GM18873 (cell line): ENCODE results near the gene AFDN.

Source experiments
- ATAC-seq: cut with Tn5 transposase; IDR thresholded peaks from one replicate; pipeline ENCODE4 v1.9.1; 2021; ENCODE audit warnings: mild to moderate bottlenecking, moderate library complexity, moderate number of reproducible peaks; ENCODE audit not compliant: unreplicated experiment, low FRiP score

The AFDN gene

GRCh38 chr6:167817016-167817415, 9.7 kb upstream of the AFDN start:
- ATAC-seq: no peak

DNA sequence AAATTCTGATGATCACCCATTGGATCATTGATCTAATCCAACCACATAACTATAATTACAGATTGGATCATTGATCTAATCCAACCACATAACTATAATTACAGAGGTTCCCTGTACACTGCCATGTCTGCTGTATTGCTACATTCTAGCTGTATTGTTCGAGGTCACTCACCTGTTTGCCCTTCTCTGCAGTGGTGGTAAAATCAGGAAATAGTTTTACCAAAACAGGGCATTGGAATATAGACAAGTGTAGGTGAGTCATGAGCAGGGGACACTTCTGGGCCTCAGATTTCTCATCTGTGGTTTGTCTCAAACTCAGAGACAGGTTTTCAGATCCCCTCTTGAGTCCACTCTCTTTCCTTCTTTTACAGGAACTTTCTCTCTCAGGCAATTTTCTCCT, 9.0 kb upstream of the AFDN start:
- no peak for ATAC-seq

GRCh38 chr6:167819576-167819975, 7.1 kb upstream of the AFDN start:
- no peak for ATAC-seq

DNA sequence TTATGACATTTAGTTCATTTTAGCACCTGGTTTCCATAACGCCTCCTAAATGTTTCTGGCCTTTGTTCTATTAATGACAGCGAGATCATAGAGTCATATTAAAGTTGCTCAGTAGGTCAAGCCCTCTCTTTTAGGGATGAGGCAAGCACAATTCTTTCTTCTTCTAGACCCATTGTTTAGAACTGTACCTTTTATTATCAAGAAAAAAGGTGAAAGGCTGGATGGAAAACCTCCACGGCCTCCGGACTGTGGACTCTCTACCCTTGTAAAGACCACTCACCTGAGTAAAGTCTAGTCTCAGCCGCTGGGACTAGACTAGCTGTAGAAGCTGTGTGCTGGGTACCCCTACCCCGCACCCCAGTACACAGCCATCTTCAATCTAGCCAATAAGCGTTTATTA, 6.0 kb upstream of the AFDN start:
- ATAC-seq: no peak

- no peak for ATAC-seq
Observed at GRCh38 chr6:167824591-167825331, 1.9 kb upstream of the AFDN start.

DNA sequence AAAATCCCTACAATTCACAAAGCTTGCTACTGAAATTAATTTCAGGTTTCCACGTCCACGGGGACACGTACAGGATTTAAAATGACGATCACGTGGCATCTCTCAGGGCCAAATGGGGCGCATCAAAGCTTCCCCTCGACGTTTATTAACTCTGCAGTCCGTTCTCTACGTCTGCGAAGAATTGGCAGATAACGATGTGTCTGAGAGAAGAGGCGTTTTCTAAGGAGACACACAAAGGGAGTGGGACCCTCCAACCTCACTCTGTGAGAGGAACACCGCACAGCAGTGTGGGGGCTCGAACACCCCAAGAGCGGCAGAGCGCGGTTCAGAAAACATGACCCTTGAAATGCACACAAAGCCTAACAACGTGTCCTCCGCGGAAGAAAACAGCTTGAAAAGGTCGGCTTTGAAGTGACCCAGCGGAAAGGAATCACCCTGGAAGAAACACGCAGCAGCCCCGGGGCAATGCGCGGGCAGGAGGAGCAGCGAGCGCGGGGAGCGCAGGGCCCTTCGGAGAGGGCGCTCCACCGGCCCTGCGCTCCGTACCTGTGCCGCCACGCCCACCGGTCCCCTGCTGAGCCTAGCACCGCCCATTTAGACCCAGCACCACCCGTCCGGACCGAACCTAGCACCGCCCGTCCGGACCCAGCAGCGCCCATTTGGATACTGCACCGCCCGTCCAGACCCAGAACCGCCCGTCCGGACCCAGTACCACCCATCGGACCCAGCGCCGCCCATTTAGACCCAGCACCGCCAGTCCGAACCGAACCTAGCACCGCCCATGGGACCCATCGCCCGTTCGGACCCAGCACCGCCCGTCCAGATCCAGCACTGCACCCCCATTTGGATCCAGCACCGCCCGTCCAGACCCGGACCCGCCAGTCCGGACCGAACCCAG, 1.1 kb upstream of the AFDN start:
- no peak for ATAC-seq

DNA sequence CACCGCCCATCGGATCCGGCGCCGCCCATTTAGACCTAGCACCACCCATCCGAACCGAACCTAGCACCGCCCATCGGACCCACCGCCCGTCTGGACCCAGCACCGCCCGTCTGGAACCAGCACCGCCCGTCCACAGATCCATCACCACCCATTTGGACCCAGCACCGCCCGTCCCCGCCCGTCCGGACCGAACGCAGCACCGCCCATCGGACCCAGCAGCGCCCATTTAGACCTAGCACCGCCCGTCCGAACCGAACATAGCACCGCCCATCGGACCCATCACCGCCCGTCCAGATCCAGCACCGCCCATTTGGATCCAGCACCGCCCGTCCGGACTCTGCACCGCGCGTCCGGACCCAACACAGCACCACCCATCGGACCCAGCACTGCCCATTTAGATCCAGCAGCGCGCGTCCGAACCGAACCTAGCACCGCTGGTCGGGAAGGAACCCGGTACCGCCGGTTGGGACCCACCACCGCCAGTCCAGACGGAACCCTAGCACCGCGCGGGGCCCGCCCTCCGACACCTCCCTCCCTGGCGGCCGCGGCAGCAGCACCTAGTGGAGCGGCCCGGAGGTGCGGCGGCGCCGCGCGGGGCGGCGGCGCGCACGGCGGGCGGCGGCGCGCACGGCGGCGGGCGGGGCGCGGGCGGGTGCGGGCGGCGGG, 348 bp upstream of the AFDN start:
- peak; percentile 54 for ATAC-seq

DNA sequence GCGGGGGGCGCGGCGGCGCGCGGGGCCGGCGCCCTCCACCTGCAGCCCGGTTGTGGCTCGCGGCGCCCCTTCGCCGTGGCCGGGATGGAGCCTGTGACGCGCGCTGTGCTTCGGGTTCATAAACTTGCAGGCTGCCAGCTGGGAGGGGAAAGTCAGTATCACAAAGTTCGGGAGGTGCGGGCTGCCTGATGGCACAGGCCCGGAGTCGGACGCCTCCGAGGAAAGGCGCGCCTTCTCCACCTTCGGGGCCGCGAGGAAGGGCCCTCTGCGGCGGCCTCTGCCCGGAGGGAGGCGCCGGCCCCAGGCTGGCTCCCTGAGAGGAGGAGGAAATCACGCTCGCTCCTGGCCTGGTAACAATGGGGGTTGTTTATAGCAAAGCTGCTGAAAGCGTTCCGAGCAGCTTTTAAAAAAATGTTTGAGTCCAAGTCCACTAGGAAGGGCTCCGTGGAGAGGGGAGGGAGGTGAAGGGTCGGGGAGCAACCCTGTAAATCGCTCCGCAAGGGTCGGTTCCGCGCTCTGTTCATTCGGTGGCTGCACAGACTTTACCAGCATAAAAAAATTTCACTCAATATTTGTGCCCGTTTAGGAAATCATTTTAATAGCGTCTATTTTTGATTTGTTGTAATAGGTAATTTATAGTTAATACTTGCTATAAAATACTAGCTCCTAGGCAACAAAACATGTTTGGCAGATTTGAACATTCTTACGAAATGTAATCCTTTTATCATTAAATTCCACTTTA, 1.0 kb downstream of the AFDN start:
- no peak for ATAC-seq

GRCh38 chr6:167828325-167828956, 1.7 kb downstream of the AFDN start:
- no peak for ATAC-seq

GRCh38 chr6:167829513-167829912, 2.8 kb downstream of the AFDN start:
- no peak for ATAC-seq

DNA sequence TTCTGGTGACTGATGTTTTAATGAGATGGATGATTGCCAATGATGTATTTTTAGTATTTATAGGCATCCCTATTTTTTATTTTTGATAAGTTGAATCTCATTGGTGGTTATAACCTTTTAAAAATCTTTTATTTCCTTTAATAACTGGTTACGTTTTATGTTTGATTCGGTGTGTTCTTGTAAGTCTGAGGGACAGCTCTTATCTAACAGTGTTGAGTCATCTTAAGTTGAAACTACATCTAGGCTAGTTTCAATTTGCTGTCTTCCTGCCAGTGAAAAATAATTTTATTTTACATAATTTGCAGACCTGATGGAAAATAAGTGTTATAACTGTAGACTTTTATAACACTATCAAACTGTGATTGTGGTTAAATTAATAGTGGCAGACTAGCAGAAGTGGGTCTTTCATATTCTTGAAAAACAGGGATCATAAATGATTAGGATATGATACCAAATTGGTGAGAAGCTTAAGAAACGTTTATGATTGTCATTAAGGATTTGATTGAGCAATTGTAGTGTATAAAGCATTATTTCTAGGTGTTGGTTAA, 4.6 kb downstream of the AFDN start:
- ATAC-seq: no peak

DNA sequence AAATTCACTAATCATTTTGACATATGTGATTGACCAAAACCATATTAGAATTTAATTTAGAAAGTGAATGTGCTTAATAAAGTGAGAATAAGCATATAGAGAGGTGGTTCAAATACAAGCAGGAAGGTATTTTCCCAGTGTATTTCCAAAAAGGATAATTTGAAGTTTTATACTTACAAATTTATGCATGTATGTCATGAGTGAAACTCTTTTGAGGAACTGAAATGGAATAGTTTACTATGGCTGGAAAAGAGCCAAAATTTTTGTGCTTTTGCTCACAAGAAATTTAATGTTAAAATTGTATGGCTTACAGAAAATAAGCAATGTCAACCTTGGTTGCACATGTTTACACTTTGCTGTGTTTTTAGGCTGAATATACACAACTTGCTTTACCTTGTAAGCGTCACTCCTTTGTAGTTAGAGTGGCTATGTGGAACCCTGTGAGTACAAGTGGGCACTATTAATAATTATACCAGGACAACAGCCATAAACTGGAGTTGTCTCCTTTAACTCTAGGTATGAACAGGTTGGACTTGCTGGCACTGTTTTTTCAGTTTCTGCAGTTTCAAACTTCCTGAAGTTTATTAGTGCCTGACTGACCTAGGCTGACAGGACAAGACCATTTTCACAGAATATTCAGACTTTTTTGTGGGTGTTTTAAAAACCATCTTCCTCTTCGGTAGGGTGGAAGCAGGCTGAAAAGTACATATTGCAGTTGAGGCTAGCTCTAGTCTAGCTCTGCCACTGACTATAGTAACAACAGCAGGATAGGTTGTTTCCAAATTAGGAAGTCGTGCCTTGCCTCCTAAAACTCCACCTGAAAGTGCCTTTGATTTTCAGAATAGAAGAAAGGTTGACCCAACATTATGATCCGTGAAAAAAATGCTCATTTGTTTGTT, 6.0 kb downstream of the AFDN start:
- ATAC-seq: no peak

DNA sequence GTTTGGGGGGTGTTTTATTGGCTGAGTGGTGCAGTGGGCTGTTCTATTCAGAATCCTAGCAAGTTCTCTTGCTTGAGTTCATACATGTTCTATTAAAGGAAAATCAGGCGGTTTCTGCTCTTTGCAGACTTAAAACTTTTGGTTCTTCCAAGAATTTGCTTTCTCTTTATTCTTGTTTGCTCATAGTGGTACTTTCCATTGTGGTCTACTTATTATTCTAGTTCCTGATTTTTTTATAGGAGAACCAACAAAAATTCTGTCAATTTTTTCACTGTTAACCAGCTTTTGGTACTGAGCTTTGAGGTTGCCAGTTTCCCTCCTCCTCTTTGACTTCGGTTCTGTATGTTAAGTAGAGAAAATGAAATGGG, 6.7 kb downstream of the AFDN start:
- ATAC-seq: no peak

DNA sequence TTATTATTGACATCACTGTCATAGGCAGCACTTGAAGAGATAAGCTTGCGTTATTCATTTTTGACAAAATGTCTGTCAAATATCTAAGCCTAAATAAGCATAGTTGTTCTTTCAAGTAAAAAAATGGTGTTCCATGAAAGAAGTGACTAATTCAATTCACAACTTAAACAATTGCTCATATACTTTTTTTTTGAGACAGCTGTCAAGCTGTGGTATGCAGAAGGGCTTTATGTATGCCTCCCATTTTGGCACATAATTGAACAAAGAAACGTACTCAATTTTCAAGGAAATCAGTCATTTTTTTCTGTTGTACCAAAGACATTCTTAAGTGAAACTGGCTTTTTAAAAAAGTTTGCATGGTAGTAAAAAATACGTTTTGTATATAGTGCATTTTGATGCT, 8.5 kb downstream of the AFDN start:
- no peak for ATAC-seq

- no peak for ATAC-seq
Observed at GRCh38 chr6:167836721-167837120, 10.0 kb downstream of the AFDN start.

- ATAC-seq: no peak
Observed at GRCh38 chr6:167838207-167838748, 11.6 kb downstream of the AFDN start.

DNA sequence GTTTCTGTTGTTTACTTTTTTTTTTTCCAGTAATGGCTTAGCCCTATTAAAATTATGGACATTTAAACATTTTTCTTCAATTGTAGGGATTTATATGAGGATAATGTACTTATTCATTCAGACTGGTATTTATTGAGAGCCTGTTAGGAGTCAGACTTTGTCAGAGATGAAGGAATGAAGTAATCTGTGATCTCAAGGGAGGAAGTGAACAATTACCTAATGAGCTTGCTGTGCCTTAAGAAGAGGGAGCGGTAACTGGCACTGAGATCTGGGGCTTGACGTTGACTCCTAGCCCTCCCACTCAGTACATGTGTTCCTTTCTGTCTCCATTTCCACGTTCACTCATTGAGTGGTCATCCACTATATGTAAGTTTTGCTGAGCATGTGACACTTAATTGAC, 12.6 kb downstream of the AFDN start:
- ATAC-seq: no peak

DNA sequence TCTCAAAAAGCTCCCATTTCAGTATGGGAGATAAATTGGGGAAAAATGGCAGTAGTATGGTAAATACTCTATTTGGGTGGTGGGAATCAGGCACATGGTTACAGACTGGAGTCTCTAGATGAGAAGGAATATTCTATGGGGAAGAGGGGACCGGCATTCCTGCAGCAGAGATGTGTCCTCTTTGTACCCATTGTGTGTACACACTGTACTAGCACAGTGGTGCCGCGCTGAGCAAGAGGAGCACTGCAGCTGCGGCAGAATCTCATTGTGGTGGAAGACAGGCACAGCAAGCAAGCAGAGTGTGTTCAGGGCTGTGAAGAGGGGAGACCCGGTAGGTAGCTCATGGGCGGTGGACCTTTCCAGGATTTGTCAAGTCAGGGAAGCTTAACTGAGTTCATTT, 13.0 kb downstream of the AFDN start:
- no peak for ATAC-seq

DNA sequence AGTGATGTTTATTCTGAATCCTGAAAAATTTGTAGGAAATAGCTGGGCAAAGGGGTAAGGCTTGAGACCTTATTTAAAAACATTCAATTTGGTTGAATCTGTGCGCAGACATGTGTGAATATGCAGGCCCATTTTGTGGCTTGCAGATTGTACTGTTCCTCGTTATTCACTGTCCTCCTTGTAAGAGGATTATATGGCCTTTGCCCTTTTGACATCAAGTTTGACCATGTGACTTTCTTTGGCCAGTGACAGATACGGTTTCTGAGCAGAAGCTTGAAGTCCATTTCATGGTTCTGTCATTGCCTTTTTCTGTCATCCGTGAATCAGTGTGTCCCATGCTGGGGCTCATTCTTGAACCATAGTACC, 13.4 kb downstream of the AFDN start:
- no peak for ATAC-seq
